GM10266 (cell line): Measurements from ENCODE around the gene GPR89A.

ENCODE experiments used
- DNase-seq: peaks from one replicate; pipeline ENCODE4 v3.0.0; 2012; ENCODE audit errors: extremely low spot score
- CTCF ChIP-seq: IDR thresholded peaks from 2 replicates; pipeline ENCODE4 v1.5.1; 2012; ENCODE audit warnings: mild to moderate bottlenecking, low read depth; ENCODE audit not compliant: control insufficient read depth, insufficient read depth; ENCODE audit errors: missing control alignments

Gene GPR89A

GRCh38 chr1:145695821-145696629 is 88.2 kb downstream of the GPR89A start:
- DNase-seq: no peak
- no peak for TF ChIP-seq CTCF

- TF ChIP-seq CTCF: no peak
- no peak for DNase-seq
Measured at GRCh38 chr1:145696630-145696960, 88.8 kb downstream of the GPR89A start.

GRCh38 chr1:145701306-145701862 is 93.6 kb downstream of the GPR89A start:
- TF ChIP-seq CTCF: no peak
- no peak for DNase-seq

- no peak for DNase-seq
- no peak for TF ChIP-seq CTCF
Measured at GRCh38 chr1:145702052-145702451, 94.3 kb downstream of the GPR89A start.

- no peak for TF ChIP-seq CTCF
- DNase-seq: no peak
Measured at GRCh38 chr1:145702826-145703225, 95.0 kb downstream of the GPR89A start.

GRCh38 chr1:145705622-145706021 is 97.8 kb downstream of the GPR89A start:
- no peak for DNase-seq
- TF ChIP-seq CTCF: no peak

- TF ChIP-seq CTCF: no peak
- no peak for DNase-seq
Measured at GRCh38 chr1:145706086-145706664, 98.4 kb downstream of the GPR89A start.
